Measurements from ENCODE around the gene TRIM28. TPM values are rescaled to one million over a fixed set of nuclear protein-coding genes. Genes with fewer than 3 reads are reported as not detected.
A peak's percentile ranks its signal among the peaks of the same experiment; 100 is the strongest.

TRIM28 gene
- polyA plus RNA-seq, 1 donor = 322 TPM

DNA sequence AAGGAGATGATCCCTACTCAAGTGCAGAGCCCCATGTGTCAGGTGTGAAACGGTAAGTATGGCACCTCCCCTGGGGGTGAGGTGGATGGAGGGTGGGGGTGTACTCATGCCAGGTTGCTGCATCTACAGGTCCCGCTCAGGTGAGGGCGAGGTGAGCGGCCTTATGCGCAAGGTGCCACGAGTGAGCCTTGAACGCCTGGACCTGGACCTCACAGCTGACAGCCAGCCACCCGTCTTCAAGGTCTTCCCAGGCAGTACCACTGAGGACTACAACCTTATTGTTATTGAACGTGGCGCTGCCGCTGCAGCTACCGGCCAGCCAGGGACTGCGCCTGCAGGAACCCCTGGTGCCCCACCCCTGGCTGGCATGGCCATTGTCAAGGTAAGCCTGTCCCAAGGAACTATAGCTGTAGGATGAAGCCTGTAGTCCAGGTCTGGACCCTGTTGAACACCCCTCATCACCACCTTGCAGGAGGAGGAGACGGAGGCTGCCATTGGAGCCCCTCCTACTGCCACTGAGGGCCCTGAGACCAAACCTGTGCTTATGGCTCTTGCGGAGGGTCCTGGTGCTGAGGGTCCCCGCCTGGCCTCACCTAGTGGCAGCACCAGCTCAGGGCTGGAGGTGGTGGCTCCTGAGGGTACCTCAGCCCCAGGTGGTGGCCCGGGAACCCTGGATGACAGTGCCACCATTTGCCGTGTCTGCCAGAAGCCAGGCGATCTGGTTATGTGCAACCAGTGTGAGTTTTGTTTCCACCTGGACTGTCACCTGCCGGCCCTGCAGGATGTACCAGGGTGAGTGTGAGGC, 5.2 kb downstream of the TRIM28 start:
- no peak for DNase-seq (ENCODE audit: low read depth)

GRCh38 chr19:58549664-58550361, 5.9 kb downstream of the TRIM28 start:
- DNase-seq (ENCODE audit: low read depth) = no peak

GRCh38 chr19:58550362-58551122, 6.7 kb downstream of the TRIM28 start:
- no peak for DNase-seq (ENCODE audit: low read depth)

DNA sequence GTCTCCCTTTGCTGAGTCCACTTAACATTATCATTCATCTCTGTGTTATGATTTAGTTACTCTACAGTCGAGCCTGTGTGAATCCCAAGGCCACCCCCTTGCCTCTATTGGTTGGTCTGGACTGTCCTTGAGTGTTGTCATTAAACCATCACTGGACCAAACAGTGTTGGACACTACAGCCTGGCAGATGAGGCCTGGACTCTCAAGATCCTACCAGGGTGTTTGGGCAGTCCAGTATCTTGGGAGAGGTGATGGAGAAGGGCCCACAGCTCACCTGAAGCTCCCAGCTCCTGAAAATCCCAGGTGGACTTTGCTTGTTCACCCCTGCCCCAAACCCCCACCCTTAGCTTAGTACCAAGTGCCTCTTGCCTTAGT, 7.2 kb downstream of the TRIM28 start:
- no peak for DNase-seq (ENCODE audit: low read depth)

- no peak for DNase-seq (ENCODE audit: low read depth)
Measured at GRCh38 chr19:58551577-58552471, 8.0 kb downstream of the TRIM28 start.

- DNase-seq (ENCODE audit: low read depth) = no peak
Measured at GRCh38 chr19:58552655-58553054, 8.8 kb downstream of the TRIM28 start.

GRCh38 chr19:58553799-58554493, 10.1 kb downstream of the TRIM28 start:
- DNase-seq (ENCODE audit: low read depth) = no peak

DNA sequence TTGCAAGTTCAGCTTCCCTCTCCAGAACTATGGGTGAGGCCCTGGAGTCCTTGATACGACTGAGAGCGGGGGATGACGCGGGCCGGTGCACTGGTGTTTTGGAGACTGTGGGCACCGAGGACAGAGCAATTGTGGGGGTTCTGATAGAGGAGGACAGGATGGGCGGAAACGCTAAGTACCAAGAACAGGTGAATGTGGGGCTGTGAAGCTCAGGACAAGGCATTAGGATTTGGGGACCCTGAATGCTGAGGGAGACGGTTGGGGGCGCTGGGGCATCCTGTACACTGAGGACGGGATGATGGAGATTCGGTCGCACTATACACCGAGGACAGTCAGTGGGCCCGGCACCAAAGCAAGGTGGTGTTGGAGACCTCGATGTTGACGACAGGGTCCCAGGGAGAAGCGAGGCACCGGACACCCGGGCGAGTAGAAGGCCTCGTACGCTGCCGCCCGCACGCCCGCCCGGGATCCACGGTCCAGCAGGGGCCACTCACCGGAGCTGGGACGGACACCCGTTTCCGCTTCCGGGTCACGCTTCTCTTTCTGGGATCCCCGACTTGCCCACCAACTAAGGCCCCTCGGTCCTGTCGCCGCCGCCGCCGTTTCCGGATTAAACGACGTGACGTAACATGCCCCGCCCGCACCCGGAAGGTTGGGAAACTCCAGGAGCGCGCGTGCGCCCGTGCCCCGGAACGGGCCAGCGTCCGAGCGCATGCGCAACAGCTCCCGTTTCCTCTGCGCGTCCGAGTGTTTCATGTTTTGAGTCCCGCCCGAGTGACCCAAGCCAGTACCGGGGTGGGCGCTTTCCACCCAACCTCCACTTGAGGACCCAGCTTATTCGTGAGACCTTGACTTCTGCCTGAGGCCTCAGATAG, 10.9 kb downstream of the TRIM28 start, which contains the start of gene CHMP2A:
CHMP2A (minus strand) TSS at position 612 of the 875 bp plus-strand sequence. CDS start 893 bp downstream, outside the sequence.
- DNase-seq (ENCODE audit: low read depth) = peak; percentile 82

DNA sequence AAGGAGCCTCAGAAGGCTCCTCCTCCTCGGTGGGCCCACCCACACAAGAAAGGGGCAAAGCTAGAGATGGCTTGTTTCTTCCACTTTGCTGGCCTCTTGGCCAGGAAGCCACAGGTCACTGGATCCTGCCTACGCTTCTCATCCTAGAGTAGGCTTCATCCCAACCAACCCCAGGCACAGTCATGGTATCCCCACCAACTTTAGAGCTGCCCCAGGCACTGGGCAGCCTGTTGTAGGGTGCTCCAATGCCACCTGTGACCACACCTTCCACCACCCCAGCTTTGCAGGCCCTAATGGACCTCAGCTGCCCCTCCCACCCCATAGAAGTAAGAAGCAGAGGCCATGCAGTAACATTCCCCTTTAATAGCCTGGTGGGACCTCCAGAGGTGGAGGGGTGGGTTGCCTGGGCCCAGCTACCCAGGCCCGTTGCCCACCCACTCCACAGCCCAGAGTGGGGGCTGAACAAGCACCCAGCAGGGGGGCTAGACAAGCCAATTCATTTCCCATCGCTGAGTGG, 11.6 kb downstream of the TRIM28 start:
- DNase-seq (ENCODE audit: low read depth) = no peak

DNA sequence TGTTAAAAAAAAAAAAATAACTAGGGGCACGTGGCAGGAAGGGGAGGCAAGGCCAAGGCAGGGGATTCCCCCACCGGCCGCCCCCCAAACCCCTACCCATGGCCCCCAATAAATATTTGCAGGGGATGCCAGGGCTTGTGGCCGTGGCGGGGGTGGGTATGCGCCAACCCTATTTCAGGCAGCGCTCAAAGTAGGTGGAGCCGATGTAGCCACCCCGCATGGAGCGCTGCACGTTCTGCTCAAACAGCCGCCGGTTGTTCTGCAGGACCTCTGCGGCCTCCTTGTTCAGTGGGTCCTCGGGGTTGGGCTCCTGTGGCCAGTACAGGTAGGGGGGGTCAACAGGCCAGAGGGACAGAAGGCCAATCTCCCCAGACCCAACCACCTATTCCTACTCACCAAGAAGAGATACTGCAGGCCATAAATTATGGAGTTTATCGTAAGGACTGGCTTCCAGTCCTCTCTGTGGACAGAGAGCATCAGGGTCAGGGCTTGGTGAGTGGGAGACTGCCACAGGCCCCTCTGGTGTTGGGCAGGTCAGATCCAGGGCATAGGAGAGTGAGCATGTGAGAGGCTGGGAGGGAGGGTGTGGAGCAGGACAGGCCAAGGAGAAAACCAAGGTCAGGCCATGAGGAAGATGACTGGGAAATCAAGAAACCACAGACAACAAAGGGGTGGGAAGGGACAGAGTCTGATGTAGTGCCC, 12.2 kb downstream of the TRIM28 start:
- no peak for DNase-seq (ENCODE audit: low read depth)

DNA sequence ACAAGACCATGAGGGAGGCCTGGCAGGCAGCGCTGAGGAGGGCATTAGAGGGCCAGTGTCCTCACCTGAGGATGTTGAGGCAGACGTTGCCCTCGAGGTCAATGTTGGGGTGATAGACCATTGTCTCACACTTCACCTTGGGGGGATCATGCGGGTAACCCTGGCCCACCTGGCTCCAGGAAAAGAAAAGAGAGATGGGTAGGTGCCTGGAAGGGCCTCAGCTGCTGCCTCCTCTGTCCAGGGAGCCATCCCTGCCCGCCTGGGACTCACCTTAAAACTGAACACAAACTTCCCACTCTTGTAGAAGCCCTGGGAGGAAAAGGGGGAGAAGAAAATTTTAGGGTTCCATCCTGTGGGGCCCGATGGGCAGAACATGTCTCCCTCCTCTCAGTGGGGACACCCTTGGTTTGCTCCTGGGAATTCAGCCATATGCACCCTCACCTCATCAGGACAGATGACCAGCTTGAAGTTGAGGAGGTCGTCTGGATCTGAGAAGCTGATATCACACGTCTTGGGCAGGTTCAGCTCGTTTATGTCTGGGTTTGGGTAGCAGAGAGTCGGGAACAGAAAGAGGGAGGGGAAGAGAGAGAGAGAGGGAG, 12.9 kb downstream of the TRIM28 start:
- no peak for DNase-seq (ENCODE audit: low read depth)

GRCh38 chr19:58557221-58558065, 13.6 kb downstream of the TRIM28 start:
- no peak for DNase-seq (ENCODE audit: low read depth)

DNA sequence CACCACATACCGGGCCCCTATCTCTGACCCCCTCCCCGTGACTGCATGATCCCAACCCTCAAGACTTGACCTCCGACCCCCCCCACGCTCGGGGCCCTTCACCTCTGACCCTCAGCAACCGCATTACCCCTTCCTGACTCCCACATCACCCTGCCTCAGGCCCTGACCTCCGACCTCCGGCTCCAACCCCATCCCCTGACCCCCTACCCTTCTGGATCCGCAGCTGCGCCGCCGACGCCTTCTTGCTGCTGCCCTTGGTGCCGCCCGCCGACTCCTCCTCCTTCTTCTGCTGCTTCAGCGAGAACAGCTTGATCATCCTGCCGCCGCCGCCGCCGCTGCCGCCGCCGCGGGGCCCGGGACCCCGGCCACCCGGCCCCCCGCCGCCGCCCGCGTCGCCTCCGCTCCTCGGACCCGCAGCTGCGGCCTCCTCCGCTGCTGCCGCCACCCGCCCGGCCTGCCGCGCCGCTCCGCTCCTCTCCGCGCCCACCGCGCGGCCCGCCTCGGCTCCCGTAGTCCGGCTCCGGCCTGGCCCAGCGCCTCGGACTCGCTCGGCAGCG, 14.3 kb downstream of the TRIM28 start, which contains the start of gene UBE2M:
UBE2M (minus strand) TSS at position 546 of the 557 bp plus-strand sequence; CDS start at position 316, 230 bp downstream.
- DNase-seq (ENCODE audit: low read depth) = no peak

DNA sequence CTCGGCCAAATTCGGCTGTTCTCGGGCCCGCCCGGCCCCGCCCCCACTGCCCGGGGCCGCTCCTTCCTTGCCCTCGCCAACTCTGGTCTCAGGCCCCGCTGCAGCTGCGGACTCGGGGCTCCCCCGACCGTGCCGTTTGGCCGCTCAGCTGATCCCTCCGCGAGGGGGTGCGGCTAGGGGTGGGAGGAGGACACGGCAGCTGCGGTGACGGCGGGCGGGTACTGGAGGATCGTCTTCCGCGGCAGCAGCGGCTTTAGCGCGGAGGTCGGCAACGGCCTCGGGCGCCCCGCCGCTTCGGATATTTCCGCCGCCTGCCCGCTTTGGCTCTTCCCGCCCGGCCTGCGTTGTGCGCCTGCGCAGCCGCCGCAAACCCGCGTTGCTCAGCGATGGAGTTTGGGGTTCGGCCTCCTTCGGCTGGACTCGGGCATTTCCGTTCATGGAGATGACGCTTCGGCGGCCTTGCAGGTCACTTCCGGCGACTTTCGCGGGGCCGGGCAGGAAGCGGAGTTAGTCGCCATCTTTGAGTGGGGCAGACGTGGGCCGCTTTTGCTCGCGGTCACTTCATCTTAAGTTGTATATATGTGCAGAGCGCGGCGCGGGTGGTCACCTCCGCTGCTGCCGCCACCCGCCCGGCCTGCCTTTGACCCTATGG, 14.9 kb downstream of the TRIM28 start:
- peak; percentile 96 for DNase-seq (ENCODE audit: low read depth)

DNA sequence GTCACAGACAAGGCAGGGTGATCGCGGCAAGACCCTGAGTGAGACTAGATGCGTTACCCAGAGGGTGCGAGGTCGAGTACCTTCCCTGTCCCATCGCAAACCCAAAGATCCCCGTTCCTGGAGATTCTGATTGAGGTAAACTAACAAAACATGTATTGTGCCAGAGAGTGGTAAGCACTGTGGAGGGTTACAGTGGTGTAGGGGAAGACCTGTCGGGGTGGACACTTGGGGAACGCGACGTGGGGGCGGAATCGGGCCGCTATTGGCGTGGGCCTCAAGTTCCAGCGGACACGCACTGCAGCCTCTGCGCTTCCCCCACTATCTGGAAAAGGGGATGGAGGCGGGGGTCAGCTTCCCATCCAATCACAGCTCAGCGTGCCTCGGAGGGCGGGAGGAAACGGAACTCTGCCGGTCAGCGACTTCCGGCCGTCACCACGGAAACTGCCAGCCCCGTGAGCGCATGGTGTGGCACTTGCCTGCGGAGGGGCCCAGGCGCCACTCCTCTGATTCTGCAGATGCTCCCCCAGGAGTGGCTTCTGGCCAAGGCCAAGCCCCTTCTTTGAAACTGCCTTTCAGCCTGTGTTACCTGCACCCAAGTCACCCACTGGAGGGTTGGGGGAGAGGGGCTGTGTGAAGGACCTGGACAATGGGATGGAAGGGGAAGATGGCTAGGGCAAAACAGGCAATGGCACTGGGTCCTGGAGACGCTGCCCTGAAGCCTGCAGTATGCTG, 15.6 kb downstream of the TRIM28 start:
- DNase-seq (ENCODE audit: low read depth) = peak; percentile 79

Data from forelimb muscle (tissue), 1 donor.